HG03039 (cell line): ENCODE results near the gene ERO1B.
A peak's percentile ranks its signal among the peaks of the same experiment; 100 is the strongest.
"Not testable (repeated sequence)": the region's sequence is repeated elsewhere in the genome, so short reads cannot be mapped to it uniquely, and the experiment has no call there.

ENCODE experiments used
- ATAC-seq: cut with Tn5 transposase; IDR thresholded peaks from one replicate; pipeline ENCODE4 v1.9.1; 2021; ENCODE audit warnings: mild to moderate bottlenecking, moderate library complexity; ENCODE audit not compliant: unreplicated experiment

ERO1B gene

DNA sequence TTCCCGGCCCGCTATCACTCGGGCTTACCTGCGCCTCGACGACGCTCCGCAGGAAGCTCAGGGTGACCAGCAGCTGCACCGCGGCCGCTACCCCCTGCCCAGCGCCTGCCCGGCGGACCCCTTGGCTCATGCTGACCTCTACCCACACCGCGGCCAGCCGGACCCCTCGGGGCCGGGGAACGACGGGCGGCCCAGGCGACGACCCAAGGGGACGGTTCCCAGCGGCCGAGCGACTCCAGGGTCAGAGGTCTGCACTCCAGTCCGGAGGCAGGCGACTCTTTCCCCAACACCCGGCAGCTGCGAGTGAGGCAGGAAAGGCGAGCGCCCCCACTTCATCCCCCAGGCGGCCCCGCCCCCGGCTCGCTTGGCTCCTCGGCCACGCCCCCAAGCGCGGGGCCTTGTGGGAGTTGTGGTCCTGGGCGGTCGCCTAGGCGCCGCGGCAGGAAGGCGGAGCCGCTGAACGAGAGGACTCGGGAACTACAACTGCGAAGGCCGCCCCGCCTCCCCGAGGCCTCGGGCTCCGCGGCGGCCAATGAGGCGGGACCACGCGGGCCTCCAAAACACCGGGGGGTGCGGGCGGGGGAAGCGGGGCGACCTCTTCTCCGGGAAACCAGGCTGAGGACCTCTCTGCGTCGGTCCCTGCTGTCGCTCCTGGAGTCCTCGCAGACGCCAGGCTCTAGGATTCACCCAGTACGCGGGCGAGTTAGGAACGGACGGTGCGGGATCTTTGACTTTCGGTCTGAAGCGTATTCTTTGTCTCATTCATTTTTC lies at the start of gene ERO1B:
Gene ERO1B, minus strand, starts transcription at position 305 of the 771 bp plus-strand sequence. Its CDS starts 175 bp downstream, at position 130.
- ATAC-seq = peak; percentile 81

DNA sequence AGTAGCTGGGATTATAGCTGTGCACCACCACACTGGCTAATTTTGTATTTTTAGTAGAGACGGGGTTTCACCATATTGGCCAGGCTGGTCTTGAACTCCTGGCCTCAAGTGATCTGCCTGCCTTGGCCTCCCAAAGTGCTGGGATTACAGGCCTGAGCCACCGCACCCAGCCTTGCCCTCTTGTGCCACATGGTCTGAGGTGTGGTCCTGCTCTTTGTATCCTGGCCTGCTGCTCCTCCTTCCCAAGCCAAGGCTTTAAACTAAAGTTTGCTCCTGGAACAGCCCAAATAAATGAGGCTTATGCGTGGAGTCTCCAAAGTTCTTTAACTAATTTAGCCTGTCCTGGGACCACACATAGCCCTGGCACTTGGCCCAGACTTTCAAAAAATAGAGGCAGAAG lies 49.7 kb upstream of the ERO1B start:
- not testable (repeated sequence) for ATAC-seq

DNA sequence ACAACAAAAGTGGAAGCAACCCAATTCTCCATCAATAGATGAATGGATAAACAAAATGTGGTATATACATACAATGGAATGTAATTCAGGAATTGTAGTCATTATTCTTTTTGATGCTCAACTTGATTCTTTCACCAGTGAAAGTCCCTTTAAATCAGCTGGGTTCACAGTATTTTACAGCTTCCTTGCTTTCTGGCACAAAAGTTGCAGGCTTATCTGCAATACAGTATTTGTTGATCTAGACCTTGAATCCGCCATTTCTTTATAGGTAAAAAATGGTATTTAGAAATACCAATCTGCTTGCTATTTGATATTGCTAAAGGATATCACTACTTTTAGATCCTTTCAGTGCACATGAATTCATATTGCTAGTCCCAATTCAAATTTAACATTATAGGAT lies 44.7 kb upstream of the ERO1B start:
- ATAC-seq = no peak

GRCh38 chr1:236325567-236325966 lies 43.8 kb upstream of the ERO1B start:
- no peak for ATAC-seq

- no peak for ATAC-seq
These were observed 42.2 kb upstream of the ERO1B start for GRCh38 chr1:236323819-236324411.

DNA sequence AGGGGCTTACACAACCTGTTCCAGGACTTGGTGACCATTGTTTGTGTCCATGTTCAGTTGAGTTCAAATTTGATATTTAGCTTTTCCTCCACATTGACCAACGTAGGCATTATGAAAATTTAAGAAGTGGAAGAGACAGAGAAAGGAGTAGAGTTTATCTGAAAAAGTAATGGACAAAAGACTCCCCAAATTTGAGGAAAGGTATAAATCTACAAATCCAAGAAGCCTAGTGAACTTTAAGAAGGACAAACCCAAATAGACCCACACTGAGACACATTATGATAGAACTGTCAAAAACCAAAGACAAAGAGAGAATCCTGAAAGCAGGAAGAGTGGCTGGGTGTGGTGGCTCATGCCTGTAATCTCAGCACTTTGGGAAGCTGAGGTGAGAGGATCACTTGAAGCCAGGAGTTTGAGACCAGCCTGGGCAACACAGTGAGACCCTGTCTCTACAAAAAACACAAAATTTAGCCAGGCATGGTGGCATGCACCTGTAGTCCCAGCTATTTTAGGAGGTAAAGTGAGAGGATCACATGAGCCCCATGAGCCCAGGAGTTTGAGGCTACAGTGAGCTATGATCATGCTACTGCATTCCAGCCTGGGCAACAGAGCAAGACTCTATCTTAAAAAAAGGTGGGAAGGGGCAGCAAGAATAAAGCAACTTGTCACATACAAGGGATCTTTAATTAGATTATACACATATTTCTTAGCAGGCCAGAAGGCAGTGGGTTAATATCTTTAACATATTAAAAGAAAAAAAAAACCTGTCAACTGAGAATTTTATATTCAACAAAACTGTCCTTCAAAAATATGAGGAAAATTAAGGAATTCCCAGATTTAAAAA lies 41.0 kb upstream of the ERO1B start:
- no peak for ATAC-seq

- ATAC-seq = no peak
These were observed 39.3 kb upstream of the ERO1B start for GRCh38 chr1:236321101-236321500.

GRCh38 chr1:236320671-236321070 lies 38.9 kb upstream of the ERO1B start:
- no peak for ATAC-seq

GRCh38 chr1:236320214-236320613 lies 38.5 kb upstream of the ERO1B start:
- ATAC-seq = no peak

- no peak for ATAC-seq
These were observed 34.7 kb upstream of the ERO1B start for GRCh38 chr1:236316437-236316836.

- ATAC-seq = no peak
These were observed 33.8 kb upstream of the ERO1B start for GRCh38 chr1:236315518-236315917.

- no peak for ATAC-seq
These were observed 33.3 kb upstream of the ERO1B start for GRCh38 chr1:236315092-236315491.

GRCh38 chr1:236314050-236314449 lies 32.3 kb upstream of the ERO1B start:
- not testable (repeated sequence) for ATAC-seq

GRCh38 chr1:236313427-236313826 lies 31.7 kb upstream of the ERO1B start:
- ATAC-seq = no peak

DNA sequence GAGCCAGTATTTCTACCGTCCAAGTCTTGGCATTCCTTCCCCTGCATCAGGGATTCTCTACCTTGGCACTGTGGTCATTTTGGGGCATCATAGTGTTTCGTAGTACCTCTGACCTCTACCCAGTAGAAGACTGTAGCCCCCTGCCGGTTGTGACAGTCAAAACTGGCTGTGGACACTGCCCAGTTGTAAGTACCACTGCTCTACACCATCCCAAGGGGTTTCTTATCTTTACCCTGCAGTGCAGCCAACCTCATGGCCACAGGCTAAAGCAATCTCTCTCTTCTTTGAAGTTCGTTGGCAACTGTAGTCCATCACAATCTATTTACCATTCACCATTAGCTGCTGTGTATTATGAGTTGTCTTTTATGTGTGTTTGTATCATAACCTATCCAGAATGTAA lies 29.3 kb upstream of the ERO1B start:
- no peak for ATAC-seq

DNA sequence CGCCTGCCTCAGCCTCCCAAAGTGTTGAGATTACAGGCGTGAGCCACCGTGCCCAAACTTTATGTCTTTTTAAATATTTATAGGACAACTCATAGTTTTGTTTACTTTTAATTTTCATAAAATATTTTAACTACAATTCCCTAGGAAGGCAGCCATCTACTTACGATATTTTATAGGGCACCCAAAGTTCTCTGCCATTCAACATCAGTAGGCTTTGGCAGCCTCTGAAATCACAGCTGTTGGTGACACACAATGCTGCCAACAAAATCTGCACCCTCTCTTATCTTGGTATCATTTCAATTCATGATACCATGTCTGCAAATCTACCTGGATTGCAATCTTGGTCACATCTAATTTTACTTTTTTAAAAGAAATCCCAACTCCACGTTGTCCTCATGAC lies 27.1 kb upstream of the ERO1B start:
- no peak for ATAC-seq

GRCh38 chr1:236307435-236307834 lies 25.7 kb upstream of the ERO1B start:
- no peak for ATAC-seq

- no peak for ATAC-seq
These were observed 22.9 kb upstream of the ERO1B start for GRCh38 chr1:236304682-236305081.

- peak; percentile 60 for ATAC-seq
These were observed 21.9 kb upstream of the ERO1B start for GRCh38 chr1:236303675-236304074.

DNA sequence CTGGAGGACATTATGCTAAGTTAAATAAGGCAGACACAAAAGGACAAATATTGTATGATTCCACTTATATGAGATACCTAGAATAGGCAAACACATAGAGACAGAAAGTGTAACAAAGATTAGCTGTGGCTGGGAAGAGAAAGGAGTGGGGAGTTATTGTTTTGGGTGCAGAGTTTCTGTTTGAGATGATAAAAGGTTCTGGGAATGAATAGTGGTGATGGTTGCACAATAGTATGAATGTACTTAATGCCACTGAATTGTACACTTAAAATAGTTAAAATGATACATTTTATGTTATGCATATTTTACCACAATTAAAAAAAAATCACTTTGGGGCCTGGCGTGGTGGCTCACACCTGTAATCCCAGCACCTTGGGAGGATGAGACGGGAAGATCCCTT lies 21.2 kb upstream of the ERO1B start:
- no peak for ATAC-seq

- ATAC-seq = no peak
These were observed 20.2 kb upstream of the ERO1B start for GRCh38 chr1:236301958-236302335.
